Astrocyte of the cerebellum (primary cell): Measurements from ENCODE around the gene ITGAX.

Experiments used
- DNase-seq: peaks from one replicate; pipeline ENCODE4 v3.0.0-alpha.2; 2011; ENCODE audit warnings: low read depth
- H3K4me3 ChIP-seq: 2 replicates; pipeline ENCODE4 v1.5.1; 2011; ENCODE audit warnings: mild to moderate bottlenecking, low read depth, low read length, moderate library complexity
- in situ Hi-C: cut with HindIII; loops from 2 replicates; pipeline ENCODE4 v1.10.0; 2017; ENCODE audit warnings: low sequenced_read_pairs
- TF ChIP-seq, protein P1 (sequence below): IDR thresholded peaks from 2 replicates; pipeline ENCODE4 v1.5.1; 2012; ENCODE audit warnings: low read length, low read depth, moderate library complexity, mild to moderate bottlenecking; ENCODE audit errors: missing control alignments

ITGAX gene

DNA sequence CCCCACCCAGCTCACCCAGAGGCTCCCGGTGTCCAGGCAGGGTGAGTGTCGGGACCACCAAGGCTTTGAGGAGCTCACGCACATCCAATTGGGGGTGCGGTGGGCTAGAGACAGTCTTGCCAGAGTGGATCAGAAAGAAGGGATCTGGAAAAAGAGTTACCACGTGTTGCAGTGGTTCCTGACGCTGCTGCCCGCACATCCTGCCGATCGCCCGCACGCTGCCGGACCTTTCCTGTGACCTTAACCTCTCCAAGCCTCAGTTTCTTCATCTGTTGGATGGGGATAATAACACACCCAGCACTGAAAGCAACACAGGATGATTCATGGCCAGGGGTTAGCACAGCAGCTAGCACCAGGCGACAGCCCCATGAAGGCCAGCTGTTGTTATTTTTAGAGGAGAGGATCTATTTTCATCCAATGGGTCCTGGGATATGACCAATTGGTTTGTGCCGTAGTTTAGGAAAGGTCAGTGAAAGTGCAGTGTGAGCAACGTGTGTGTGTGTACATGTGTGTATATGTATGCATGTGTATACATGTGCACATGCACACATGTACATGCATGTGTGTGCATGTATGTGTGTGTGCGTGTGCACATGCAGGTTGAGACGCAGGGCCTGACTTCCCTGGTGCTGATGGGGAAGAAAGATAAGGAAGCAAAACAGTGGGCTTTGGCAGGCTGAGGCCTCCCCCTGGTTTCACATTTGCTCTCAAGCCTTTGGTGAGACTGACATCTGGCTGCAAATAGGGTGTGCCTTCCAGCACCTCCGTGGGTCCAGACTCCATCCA lies 2.5 kb downstream of the ITGAX start:
- no peak overlapping the region for H3K4me3 ChIP-seq
- TF ChIP-seq, protein P1, sequence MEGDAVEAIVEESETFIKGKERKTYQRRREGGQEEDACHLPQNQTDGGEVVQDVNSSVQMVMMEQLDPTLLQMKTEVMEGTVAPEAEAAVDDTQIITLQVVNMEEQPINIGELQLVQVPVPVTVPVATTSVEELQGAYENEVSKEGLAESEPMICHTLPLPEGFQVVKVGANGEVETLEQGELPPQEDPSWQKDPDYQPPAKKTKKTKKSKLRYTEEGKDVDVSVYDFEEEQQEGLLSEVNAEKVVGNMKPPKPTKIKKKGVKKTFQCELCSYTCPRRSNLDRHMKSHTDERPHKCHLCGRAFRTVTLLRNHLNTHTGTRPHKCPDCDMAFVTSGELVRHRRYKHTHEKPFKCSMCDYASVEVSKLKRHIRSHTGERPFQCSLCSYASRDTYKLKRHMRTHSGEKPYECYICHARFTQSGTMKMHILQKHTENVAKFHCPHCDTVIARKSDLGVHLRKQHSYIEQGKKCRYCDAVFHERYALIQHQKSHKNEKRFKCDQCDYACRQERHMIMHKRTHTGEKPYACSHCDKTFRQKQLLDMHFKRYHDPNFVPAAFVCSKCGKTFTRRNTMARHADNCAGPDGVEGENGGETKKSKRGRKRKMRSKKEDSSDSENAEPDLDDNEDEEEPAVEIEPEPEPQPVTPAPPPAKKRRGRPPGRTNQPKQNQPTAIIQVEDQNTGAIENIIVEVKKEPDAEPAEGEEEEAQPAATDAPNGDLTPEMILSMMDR, result no peak
- DNase-seq, result no peak
- in situ Hi-C loops, result no loop called here

DNA sequence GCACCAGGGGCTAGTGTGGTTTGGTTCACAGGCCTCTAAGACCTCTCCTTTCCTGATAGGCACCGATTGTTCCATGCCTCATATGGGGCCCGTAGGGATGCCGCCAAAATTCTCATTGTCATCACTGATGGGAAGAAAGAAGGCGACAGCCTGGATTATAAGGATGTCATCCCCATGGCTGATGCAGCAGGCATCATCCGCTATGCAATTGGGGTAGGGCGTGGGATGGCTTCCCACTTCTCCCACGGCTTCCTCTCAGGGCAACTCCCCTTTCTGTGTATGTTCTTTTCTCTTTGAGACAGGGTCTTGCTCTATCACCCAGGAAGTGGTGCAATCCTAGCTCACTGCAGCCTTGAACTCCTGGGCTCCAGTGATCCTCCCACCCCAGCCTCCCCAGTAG lies 5.3 kb downstream of the ITGAX start:
- in situ Hi-C loops, result no loop called here
- TF ChIP-seq, protein P1, result no peak
- no peak overlapping the region for H3K4me3 ChIP-seq
- DNase-seq, result no peak

GRCh38 chr16:31361201-31362110 lies 6.5 kb downstream of the ITGAX start:
- H3K4me3 ChIP-seq, result no peak overlapping the region
- in situ Hi-C loops, result no loop called here
- TF ChIP-seq, protein P1, result no peak
- no peak for DNase-seq

- H3K4me3 ChIP-seq, result no peak overlapping the region
- DNase-seq, result no peak
- TF ChIP-seq, protein P1, result no peak
- in situ Hi-C loops, result no loop called here
Observed at GRCh38 chr16:31362476-31363405, 7.8 kb downstream of the ITGAX start.

DNA sequence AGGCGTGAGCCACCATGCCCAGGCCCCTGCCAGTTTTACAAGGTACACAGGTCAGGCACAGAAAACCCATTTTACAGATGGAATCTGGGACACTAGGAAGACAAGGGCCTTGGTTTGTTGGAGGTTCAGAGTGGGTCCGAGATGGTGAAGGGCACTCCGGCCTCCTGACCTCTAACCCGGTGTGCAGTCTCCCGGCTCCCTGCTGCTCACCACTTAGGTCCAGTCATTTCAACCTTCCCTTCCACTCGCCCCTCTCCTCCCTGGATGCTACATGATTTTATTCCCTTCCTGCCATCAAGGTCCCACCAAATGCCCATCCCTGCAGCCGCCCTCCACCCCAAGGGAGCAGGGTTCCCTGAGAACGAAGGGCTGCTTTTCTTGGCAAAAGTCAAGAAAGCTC lies 8.7 kb downstream of the ITGAX start:
- no peak for DNase-seq
- TF ChIP-seq, protein P1, result no peak
- in situ Hi-C loops, result no loop called here
- no peak overlapping the region for H3K4me3 ChIP-seq

- no peak overlapping the region for H3K4me3 ChIP-seq
- TF ChIP-seq, protein P1, result no peak
- DNase-seq, result no peak
- in situ Hi-C loops, result no loop called here
Observed at GRCh38 chr16:31364421-31364820, 9.4 kb downstream of the ITGAX start.
